K562 (cell line): ENCODE results near the gene SLC6A9. TPM values are rescaled to one million over a fixed set of nuclear protein-coding genes. Genes with fewer than 3 reads are reported as not detected.

Experiments used
- HIVEP1 ChIP-seq: fragments of 250-450 bp; sonication (Bioruptor Pico); IDR thresholded peaks from 2 replicates; pipeline ENCODE4 v1.4.0; 2020; ENCODE audit warnings: mild to moderate bottlenecking
- KDM2B ChIP-seq: fragments of 250-450 bp; sonication (Bioruptor Pico); IDR thresholded peaks from 2 replicates; pipeline ENCODE4 v1.8.0; 2021; ENCODE audit warnings: mild to moderate bottlenecking, moderate library complexity
- MXI1 ChIP-seq: IDR thresholded peaks from 2 replicates; pipeline ENCODE4 v1.6.1; 2011; ENCODE audit warnings: low read depth, mild to moderate bottlenecking, improper control_type of control experiment, low read length
- PRPF4 ChIP-seq: fragments of 200-400 bp; formaldehyde crosslinking; IDR thresholded peaks from one replicate; pipeline ENCODE4 v1.6.1; 2017; ENCODE audit warnings: low read length, low read depth, mild to moderate bottlenecking; ENCODE audit not compliant: insufficient read depth, poor library complexity, severe bottlenecking
- RBM39 ChIP-seq: fragments of 200-400 bp; formaldehyde crosslinking; optimal IDR thresholded peaks from 2 replicates; pipeline ENCODE3; 2018; ENCODE audit warnings: low read depth, low read length
- SMARCA4 ChIP-seq: fragments of 450-650 bp; IDR thresholded peaks from 2 replicates; pipeline ENCODE4 v1.6.1; 2016
- SMARCC2 ChIP-seq: fragments of 450-650 bp; IDR thresholded peaks from 2 replicates; pipeline ENCODE4 v1.6.1; 2017; ENCODE audit warnings: antibody characterized with exemption, moderate library complexity, mild to moderate bottlenecking, low read depth
- SP1 ChIP-seq: sonication (generic); formaldehyde crosslinking; IDR thresholded peaks from 2 replicates; pipeline ENCODE4 v1.8.1; 2022; ENCODE audit warnings: mild to moderate bottlenecking, missing genetic modification reagents
- U2AF2 ChIP-seq: fragments of 200-400 bp; formaldehyde crosslinking; optimal IDR thresholded peaks from 2 replicates; pipeline ENCODE3; 2017; ENCODE audit warnings: low read depth, mild to moderate bottlenecking, low read length
- YY1 ChIP-seq, 3 experiments: IDR thresholded peaks; 2 replicates each; pipeline ENCODE4 v1.6.1; 2011; ENCODE audit warnings: low read length in 2 of 3, mild to moderate bottlenecking in 2 of 3, moderate library complexity in 2 of 3, borderline replicate concordance in 1 of 3, control low read depth in 1 of 3, low read depth in 1 of 3; ENCODE audit not compliant: insufficient read depth in 3 of 3, insufficient replicate concordance in 2 of 3, control insufficient read depth in 1 of 3, insufficient read length in 1 of 3; ENCODE audit errors: extremely low read depth in 1 of 3
- ZKSCAN3 ChIP-seq: fragments of 250-450 bp; sonication (Bioruptor Pico); IDR thresholded peaks from 2 replicates; pipeline ENCODE4 v1.4.0; 2020
- ZNF699 ChIP-seq: fragments of 250-450 bp; sonication (Bioruptor Pico); IDR thresholded peaks from 2 replicates; pipeline ENCODE4 v1.8.0; 2021; ENCODE audit warnings: mild to moderate bottlenecking, moderate library complexity; ENCODE audit not compliant: insufficient replicate concordance
- polyA plus RNA-seq, 8 experiments: library from polyadenylated mRNA; depleted of rRNA in 4 of 8; stranded (reverse) in 5 of 8; unstranded in 3 of 8; fragments of >200 nt; fragmentation: Nextera tagmentation in 2 of 8; fragmentation: Illumina TruSeq in 1 of 8; extraction: Ambion mirVana in 2 of 8; extraction: Trizol in 1 of 8; gene quantifications; 2 replicates each; pipeline versions ENCODE4 v1.2.1 to v1.2.3, GENCODE V29; 2011 to 2014; ENCODE audit warnings: inconsistent platforms in 1 of 8, missing spikeins in 1 of 8
- total RNA-seq, 7 experiments: library from RNA; depleted of rRNA in 6 of 7; stranded (reverse); fragments of >200 nt in 6 of 7; fragmentation: Illumina TruSeq in 2 of 7; extraction: Trizol in 2 of 7; gene quantifications; 2 replicates each; pipeline versions ENCODE4 v1.2.1 to v1.2.3, GENCODE V29; 2011 to 2021; ENCODE audit warnings: low replicate concordance in 1 of 7
- TF ChIP-seq, protein P1 (sequence below): fragments of 450-650 bp; IDR thresholded peaks from 2 replicates; pipeline ENCODE4 v1.6.1; 2016; ENCODE audit warnings: mild to moderate bottlenecking
- TF ChIP-seq, protein P2 (sequence below): IDR thresholded peaks from 3 replicates; pipeline ENCODE4 v1.6.1; 2011; ENCODE audit warnings: borderline replicate concordance, mild to moderate bottlenecking, moderate library complexity; ENCODE audit not compliant: insufficient read length; ENCODE audit errors: extremely low read depth
- TF ChIP-seq, protein P3 (sequence below), 2 experiments: fragments of 450-650 bp; IDR thresholded peaks; 2 replicates each; pipeline ENCODE4 v1.6.1; 2018; ENCODE audit warnings: mild to moderate bottlenecking in 2 of 2, low read depth in 1 of 2; ENCODE audit not compliant: partially characterized antibody in 2 of 2

The SLC6A9 gene
- total and polyA plus RNA-seq, 9 of the 15 experiments (the other 6 are each of a cell fraction or from before 2014, with no cell fraction given), result 0.17 to 18.7 (median 2.9) TPM

DNA sequence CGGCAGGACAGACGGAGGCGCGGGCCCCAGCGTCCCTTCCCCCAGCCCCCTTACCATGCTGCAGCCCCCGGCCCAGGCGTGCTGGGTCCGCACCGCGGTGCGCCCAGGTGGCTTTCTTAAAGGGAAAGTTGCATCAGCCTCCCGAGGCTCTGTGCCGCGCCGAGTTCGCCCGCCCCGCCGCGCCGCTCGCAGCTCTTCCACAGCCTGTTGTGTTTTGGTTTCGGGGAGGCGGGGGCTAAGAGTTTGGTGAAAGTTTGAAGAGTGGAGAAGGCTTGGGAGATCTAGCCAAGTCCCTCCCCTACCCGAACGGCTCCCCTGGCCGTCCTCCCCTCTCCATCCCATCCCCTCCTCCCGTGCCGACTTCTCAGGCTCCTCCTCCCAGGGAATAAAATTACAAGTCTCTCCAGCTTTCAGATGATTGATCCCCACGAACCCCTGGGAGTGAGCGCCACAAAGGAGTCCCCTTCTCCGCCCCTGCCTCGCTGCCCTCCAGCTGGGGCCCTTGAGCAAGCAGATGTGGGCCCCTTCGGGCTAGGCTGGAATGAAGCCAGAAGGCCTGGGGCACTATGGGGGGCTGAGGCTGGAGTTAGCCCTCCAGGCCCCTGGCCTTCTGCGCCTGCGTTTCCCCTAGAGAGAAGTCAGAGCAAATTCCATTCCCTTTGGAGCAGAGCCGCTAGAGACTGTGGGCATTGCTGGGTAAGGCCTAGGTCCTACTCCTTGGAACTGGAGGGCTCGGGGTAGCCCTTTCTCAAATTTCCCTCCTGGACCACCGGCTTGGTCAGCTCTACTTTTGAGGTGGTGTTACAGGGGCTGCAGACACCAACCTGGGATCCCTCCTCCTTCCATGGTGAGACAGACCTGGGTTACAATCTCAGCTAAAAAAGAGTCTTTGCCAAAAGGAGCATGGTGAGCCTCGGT, at the start of gene SLC6A9 (continued):
- TF ChIP-seq, protein P1, sequence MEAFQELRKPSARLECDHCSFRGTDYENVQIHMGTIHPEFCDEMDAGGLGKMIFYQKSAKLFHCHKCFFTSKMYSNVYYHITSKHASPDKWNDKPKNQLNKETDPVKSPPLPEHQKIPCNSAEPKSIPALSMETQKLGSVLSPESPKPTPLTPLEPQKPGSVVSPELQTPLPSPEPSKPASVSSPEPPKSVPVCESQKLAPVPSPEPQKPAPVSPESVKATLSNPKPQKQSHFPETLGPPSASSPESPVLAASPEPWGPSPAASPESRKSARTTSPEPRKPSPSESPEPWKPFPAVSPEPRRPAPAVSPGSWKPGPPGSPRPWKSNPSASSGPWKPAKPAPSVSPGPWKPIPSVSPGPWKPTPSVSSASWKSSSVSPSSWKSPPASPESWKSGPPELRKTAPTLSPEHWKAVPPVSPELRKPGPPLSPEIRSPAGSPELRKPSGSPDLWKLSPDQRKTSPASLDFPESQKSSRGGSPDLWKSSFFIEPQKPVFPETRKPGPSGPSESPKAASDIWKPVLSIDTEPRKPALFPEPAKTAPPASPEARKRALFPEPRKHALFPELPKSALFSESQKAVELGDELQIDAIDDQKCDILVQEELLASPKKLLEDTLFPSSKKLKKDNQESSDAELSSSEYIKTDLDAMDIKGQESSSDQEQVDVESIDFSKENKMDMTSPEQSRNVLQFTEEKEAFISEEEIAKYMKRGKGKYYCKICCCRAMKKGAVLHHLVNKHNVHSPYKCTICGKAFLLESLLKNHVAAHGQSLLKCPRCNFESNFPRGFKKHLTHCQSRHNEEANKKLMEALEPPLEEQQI, result no peak
- TF ChIP-seq ZNF699 (no peak), SP1 (CRISPR knock-in tag) (no peak), KDM2B (CRISPR knock-in tag) (peak; percentile 27; the same call in 1 of the 2 replicates), RBM39 (no peak), MXI1 (no peak), U2AF2 (no peak), PRPF4 (no peak), ZKSCAN3 (CRISPR knock-in tag) (no peak), SMARCC2 (no peak), YY1 (IDR thresholded peaks at IDR 0.05; ENCODE audit: borderline replicate concordance in 1 of 3, control insufficient read depth in 1 of 3, extremely low read depth in 1 of 3, insufficient read depth in 3 of 3, insufficient read length in 1 of 3, insufficient replicate concordance in 2 of 3, low read depth in 1 of 3, low read length in 2 of 3) (no peak), SMARCA4 (0 out of 2 replicates have a peak, but pooled peaks have one; percentile 30), HIVEP1 (no peak)
- TF ChIP-seq, protein P2, sequence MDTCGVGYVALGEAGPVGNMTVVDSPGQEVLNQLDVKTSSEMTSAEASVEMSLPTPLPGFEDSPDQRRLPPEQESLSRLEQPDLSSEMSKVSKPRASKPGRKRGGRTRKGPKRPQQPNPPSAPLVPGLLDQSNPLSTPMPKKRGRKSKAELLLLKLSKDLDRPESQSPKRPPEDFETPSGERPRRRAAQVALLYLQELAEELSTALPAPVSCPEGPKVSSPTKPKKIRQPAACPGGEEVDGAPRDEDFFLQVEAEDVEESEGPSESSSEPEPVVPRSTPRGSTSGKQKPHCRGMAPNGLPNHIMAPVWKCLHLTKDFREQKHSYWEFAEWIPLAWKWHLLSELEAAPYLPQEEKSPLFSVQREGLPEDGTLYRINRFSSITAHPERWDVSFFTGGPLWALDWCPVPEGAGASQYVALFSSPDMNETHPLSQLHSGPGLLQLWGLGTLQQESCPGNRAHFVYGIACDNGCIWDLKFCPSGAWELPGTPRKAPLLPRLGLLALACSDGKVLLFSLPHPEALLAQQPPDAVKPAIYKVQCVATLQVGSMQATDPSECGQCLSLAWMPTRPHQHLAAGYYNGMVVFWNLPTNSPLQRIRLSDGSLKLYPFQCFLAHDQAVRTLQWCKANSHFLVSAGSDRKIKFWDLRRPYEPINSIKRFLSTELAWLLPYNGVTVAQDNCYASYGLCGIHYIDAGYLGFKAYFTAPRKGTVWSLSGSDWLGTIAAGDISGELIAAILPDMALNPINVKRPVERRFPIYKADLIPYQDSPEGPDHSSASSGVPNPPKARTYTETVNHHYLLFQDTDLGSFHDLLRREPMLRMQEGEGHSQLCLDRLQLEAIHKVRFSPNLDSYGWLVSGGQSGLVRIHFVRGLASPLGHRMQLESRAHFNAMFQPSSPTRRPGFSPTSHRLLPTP, result no peak
- TF ChIP-seq, protein P3, sequence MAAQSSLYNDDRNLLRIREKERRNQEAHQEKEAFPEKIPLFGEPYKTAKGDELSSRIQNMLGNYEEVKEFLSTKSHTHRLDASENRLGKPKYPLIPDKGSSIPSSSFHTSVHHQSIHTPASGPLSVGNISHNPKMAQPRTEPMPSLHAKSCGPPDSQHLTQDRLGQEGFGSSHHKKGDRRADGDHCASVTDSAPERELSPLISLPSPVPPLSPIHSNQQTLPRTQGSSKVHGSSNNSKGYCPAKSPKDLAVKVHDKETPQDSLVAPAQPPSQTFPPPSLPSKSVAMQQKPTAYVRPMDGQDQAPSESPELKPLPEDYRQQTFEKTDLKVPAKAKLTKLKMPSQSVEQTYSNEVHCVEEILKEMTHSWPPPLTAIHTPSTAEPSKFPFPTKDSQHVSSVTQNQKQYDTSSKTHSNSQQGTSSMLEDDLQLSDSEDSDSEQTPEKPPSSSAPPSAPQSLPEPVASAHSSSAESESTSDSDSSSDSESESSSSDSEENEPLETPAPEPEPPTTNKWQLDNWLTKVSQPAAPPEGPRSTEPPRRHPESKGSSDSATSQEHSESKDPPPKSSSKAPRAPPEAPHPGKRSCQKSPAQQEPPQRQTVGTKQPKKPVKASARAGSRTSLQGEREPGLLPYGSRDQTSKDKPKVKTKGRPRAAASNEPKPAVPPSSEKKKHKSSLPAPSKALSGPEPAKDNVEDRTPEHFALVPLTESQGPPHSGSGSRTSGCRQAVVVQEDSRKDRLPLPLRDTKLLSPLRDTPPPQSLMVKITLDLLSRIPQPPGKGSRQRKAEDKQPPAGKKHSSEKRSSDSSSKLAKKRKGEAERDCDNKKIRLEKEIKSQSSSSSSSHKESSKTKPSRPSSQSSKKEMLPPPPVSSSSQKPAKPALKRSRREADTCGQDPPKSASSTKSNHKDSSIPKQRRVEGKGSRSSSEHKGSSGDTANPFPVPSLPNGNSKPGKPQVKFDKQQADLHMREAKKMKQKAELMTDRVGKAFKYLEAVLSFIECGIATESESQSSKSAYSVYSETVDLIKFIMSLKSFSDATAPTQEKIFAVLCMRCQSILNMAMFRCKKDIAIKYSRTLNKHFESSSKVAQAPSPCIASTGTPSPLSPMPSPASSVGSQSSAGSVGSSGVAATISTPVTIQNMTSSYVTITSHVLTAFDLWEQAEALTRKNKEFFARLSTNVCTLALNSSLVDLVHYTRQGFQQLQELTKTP (IDR thresholded peaks at IDR 0.05; ENCODE audit: low read depth in 1 of 2, partially characterized antibody in 2 of 2), result no peak
